Stimulated activated memory B cell treated with anti-CD40 and anti-IgM and Interleukin-4, amounts not matched to agents 10 μg/mL and 1 μg/mL and 100 μg/mL, for 72 hours (primary cell): ENCODE results near the gene ASNSD1.
"Not testable (repeated sequence)": the region's sequence is repeated elsewhere in the genome, so short reads cannot be mapped to it uniquely, and the experiment has no call there.

Source experiments
- ATAC-seq: fragments of 150-1000 bp; cut with Tn5 transposase; 2 replicates; pipeline ENCODE4 v1.10.0; 2021
- H3K27ac Mint-ChIP-seq: one replicate; pipeline ENCODE4 v1.8.0; 2022; ENCODE audit warnings: mild to moderate bottlenecking, mixed read lengths
- H3K27me3 Mint-ChIP-seq: one replicate; pipeline ENCODE4 v1.8.0; 2022; ENCODE audit warnings: mixed read lengths
- H3K36me3 Mint-ChIP-seq: one replicate; pipeline ENCODE4 v1.8.0; 2022; ENCODE audit warnings: mixed read lengths
- H3K4me1 Mint-ChIP-seq: one replicate; pipeline ENCODE4 v1.8.0; 2022; ENCODE audit warnings: mixed read lengths
- H3K4me3 Mint-ChIP-seq: one replicate; pipeline ENCODE4 v1.8.0; 2022; ENCODE audit warnings: mild to moderate bottlenecking, moderate library complexity, mixed read lengths
- H3K9me3 Mint-ChIP-seq: one replicate; pipeline ENCODE4 v1.8.0; 2022; ENCODE audit warnings: mixed read lengths

Gene ASNSD1

GRCh38 chr2:189662669-189663226 lies 1.5 kb downstream of the ASNSD1 start:
- Mint-ChIP-seq H3K27ac (no peak overlapping the region), H3K9me3 (no peaks in the 10 kb centered on the region), H3K4me3 (no peak overlapping the region), H3K36me3 (peaks cover 10% of the 10 kb centered on the region), H3K27me3 (no peaks in the 10 kb centered on the region), H3K4me1 (peaks cover 19% of the 10 kb centered on the region)
- no peak for ATAC-seq

GRCh38 chr2:189663319-189663718 lies 2.1 kb downstream of the ASNSD1 start:
- H3K27ac Mint-ChIP-seq = peak overlapping the region; percentile 32
- peak overlapping the region; percentile 29 for H3K4me3 Mint-ChIP-seq
- peaks cover 12% of the 10 kb centered on the region for H3K36me3 Mint-ChIP-seq
- ATAC-seq, H3K27me3 Mint-ChIP-seq, H3K9me3 Mint-ChIP-seq: not testable (repeated sequence)
- peaks cover 13% of the 10 kb centered on the region for H3K4me1 Mint-ChIP-seq

GRCh38 chr2:189669913-189670312 lies 8.7 kb downstream of the ASNSD1 start:
- peaks cover 14% of the 10 kb centered on the region for H3K4me1 Mint-ChIP-seq
- H3K27me3 Mint-ChIP-seq = no peaks in the 10 kb centered on the region
- peaks cover 42% of the 10 kb centered on the region for H3K36me3 Mint-ChIP-seq
- no peak for ATAC-seq
- H3K4me3 Mint-ChIP-seq = no peak overlapping the region
- H3K27ac Mint-ChIP-seq = no peak overlapping the region
- H3K9me3 Mint-ChIP-seq = no peaks in the 10 kb centered on the region

GRCh38 chr2:189673661-189674373 lies 12.6 kb downstream of the ASNSD1 start:
- H3K4me1 Mint-ChIP-seq = peaks cover 32% of the 10 kb centered on the region
- ATAC-seq = peak; percentile 34
- peaks cover 43% of the 10 kb centered on the region for H3K36me3 Mint-ChIP-seq
- H3K27ac Mint-ChIP-seq = peak overlapping the region; percentile 98
- peak overlapping the region; percentile 95 for H3K4me3 Mint-ChIP-seq
- H3K9me3 Mint-ChIP-seq = peaks cover 8% of the 10 kb centered on the region
- H3K27me3 Mint-ChIP-seq = no peaks in the 10 kb centered on the region

GRCh38 chr2:189674374-189675112 lies 13.3 kb downstream of the ASNSD1 start, which contains the start of gene ANKAR:
Gene ANKAR (plus strand): TSS chr2:189674670. CDS start chr2:189676491, 1,821 bp downstream.
- peaks cover 37% of the 10 kb centered on the region for H3K4me1 Mint-ChIP-seq
- H3K36me3 Mint-ChIP-seq = peaks cover 42% of the 10 kb centered on the region
- peak within 1 kb of the TSS; percentile 95 for H3K4me3 Mint-ChIP-seq
- H3K27me3 Mint-ChIP-seq = no peaks in the 10 kb centered on the region
- peaks cover 8% of the 10 kb centered on the region for H3K9me3 Mint-ChIP-seq
- peak; percentile 98 for ATAC-seq
- H3K27ac Mint-ChIP-seq = peak within 1 kb of the TSS; percentile 98

GRCh38 chr2:189676471-189676870 lies 15.2 kb downstream of the ASNSD1 start:
- peaks cover 8% of the 10 kb centered on the region for H3K9me3 Mint-ChIP-seq
- H3K4me1 Mint-ChIP-seq = peaks cover 48% of the 10 kb centered on the region
- no peaks in the 10 kb centered on the region for H3K27me3 Mint-ChIP-seq
- peaks cover 38% of the 10 kb centered on the region for H3K36me3 Mint-ChIP-seq
- no peak overlapping the region for H3K27ac Mint-ChIP-seq
- no peak overlapping the region for H3K4me3 Mint-ChIP-seq
- no peak for ATAC-seq

- Mint-ChIP-seq H3K36me3 (peaks cover 23% of the 10 kb centered on the region), H3K4me1 (peaks cover 39% of the 10 kb centered on the region)
Measured at GRCh38 chr2:189679226-189679625, 18.0 kb downstream of the ASNSD1 start.

GRCh38 chr2:189681203-189681602 lies 19.9 kb downstream of the ASNSD1 start:
- no peak overlapping the region for H3K4me3 Mint-ChIP-seq
- peaks cover 8% of the 10 kb centered on the region for H3K9me3 Mint-ChIP-seq
- ATAC-seq = no peak
- no peaks in the 10 kb centered on the region for H3K27me3 Mint-ChIP-seq
- no peak overlapping the region for H3K27ac Mint-ChIP-seq
- H3K36me3 Mint-ChIP-seq = peaks cover 23% of the 10 kb centered on the region
- H3K4me1 Mint-ChIP-seq = peaks cover 23% of the 10 kb centered on the region

More at GRCh38 chr2:189679226-189679625, 18.0 kb downstream of the ASNSD1 start:
- ATAC-seq = no peak
- Mint-ChIP-seq H3K9me3 (peaks cover 8% of the 10 kb centered on the region), H3K27ac (peak overlapping the region; percentile 19), H3K4me3 (no peak overlapping the region), H3K27me3 (no peaks in the 10 kb centered on the region)

- Mint-ChIP-seq H3K36me3 (peaks cover 23% of the 10 kb centered on the region), H3K9me3 (peaks cover 8% of the 10 kb centered on the region), H3K4me1 (peaks cover 23% of the 10 kb centered on the region), H3K4me3 (no peak overlapping the region), H3K27me3 (no peaks in the 10 kb centered on the region), H3K27ac (no peak overlapping the region)
- ATAC-seq = no peak
Measured at GRCh38 chr2:189681903-189682302, 20.6 kb downstream of the ASNSD1 start.

GRCh38 chr2:189683348-189683747 lies 22.1 kb downstream of the ASNSD1 start:
- H3K4me3 Mint-ChIP-seq = no peak overlapping the region
- H3K27ac Mint-ChIP-seq = no peak overlapping the region
- H3K27me3 Mint-ChIP-seq = no peaks in the 10 kb centered on the region
- peaks cover 15% of the 10 kb centered on the region for H3K36me3 Mint-ChIP-seq
- no peak for ATAC-seq
- H3K9me3 Mint-ChIP-seq = peaks cover 4% of the 10 kb centered on the region
- peaks cover 23% of the 10 kb centered on the region for H3K4me1 Mint-ChIP-seq

GRCh38 chr2:189684811-189685210 lies 23.6 kb downstream of the ASNSD1 start:
- Mint-ChIP-seq H3K4me1 (peaks cover 15% of the 10 kb centered on the region), H3K9me3 (no peaks in the 10 kb centered on the region), H3K27me3 (no peaks in the 10 kb centered on the region), H3K36me3 (peaks cover 5% of the 10 kb centered on the region), H3K27ac (no peak overlapping the region), H3K4me3 (no peak overlapping the region)
- ATAC-seq = no peak

GRCh38 chr2:189685540-189686229 lies 24.4 kb downstream of the ASNSD1 start:
- H3K4me3 Mint-ChIP-seq = no peak overlapping the region
- no peak for ATAC-seq
- H3K36me3 Mint-ChIP-seq = peaks cover 9% of the 10 kb centered on the region

GRCh38 chr2:189687796-189688195 lies 26.5 kb downstream of the ASNSD1 start:
- not testable (repeated sequence) for H3K27me3 Mint-ChIP-seq, H3K4me1 Mint-ChIP-seq, H3K9me3 Mint-ChIP-seq, H3K27ac Mint-ChIP-seq, H3K4me3 Mint-ChIP-seq, ATAC-seq
- peaks cover 10% of the 10 kb centered on the region for H3K36me3 Mint-ChIP-seq

More at GRCh38 chr2:189685540-189686229, 24.4 kb downstream of the ASNSD1 start:
- Mint-ChIP-seq H3K9me3 (no peaks in the 10 kb centered on the region), H3K27ac (no peak overlapping the region), H3K27me3 (no peaks in the 10 kb centered on the region), H3K4me1 (peaks cover 7% of the 10 kb centered on the region)

GRCh38 chr2:189696223-189696622 lies 35.0 kb downstream of the ASNSD1 start:
- peaks cover 5% of the 10 kb centered on the region for H3K4me1 Mint-ChIP-seq

More at GRCh38 chr2:189696223-189696622, 35.0 kb downstream of the ASNSD1 start:
- Mint-ChIP-seq H3K9me3 (no peaks in the 10 kb centered on the region), H3K36me3 (peaks cover 4% of the 10 kb centered on the region), H3K27me3 (no peaks in the 10 kb centered on the region), H3K27ac (no peak overlapping the region), H3K4me3 (no peak overlapping the region)
- no peak for ATAC-seq
